Dendritic cell treated with granulocyte-macrophage colony-stimulating factor and Interleukin-4, amounts not matched to agents 40 ng/mL and 50 ng/mL, for 4 days (primary cell): ENCODE results near the gene WDR35.
"Not testable (repeated sequence)": the region's sequence is repeated elsewhere in the genome, so short reads cannot be mapped to it uniquely, and the experiment has no call there.

Experiments
- H3K27ac Mint-ChIP-seq: one replicate; pipeline ENCODE4 v1.8.0; 2022; ENCODE audit warnings: mild to moderate bottlenecking, mixed read lengths
- H3K27me3 Mint-ChIP-seq: one replicate; pipeline ENCODE4 v1.8.0; 2022; ENCODE audit warnings: mild to moderate bottlenecking, mixed read lengths
- H3K36me3 Mint-ChIP-seq: one replicate; pipeline ENCODE4 v1.8.0; 2022; ENCODE audit warnings: low read depth, mixed read lengths
- H3K4me1 Mint-ChIP-seq: one replicate; pipeline ENCODE4 v1.8.0; 2022; ENCODE audit warnings: low read depth, mixed read lengths
- H3K4me3 Mint-ChIP-seq: one replicate; pipeline ENCODE4 v1.8.0; 2022; ENCODE audit warnings: mild to moderate bottlenecking, moderate library complexity, mixed read lengths
- H3K9me3 Mint-ChIP-seq: one replicate; pipeline ENCODE4 v1.8.0; 2022; ENCODE audit warnings: mixed read lengths
- intact Hi-C: fragments of 100-400 bp; cut with micrococcal nuclease; formaldehyde crosslinking; loops from one replicate; pipeline ENCODE4 v1.15.0; 2022

WDR35 gene

DNA sequence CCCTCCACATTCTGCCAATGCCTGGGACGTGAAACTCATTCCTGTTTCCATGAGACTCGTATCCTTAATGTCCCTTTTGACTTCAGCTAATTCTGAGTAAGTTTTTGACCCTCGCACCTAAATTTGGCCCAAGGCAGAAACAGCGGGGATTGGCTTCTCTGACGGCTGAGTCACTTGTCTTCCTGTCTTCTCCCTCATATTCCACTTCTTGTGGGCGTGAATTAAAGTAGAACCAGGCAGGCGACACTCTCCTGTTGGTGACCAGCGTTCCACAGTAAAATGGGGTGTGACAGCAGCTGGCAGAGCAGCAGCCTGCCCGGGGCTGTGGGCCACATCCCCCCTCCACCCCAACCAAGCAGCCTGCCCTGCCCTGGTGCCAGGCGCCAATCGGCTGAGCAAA, 103.6 kb downstream of the WDR35 start:
- H3K36me3 Mint-ChIP-seq: no peaks in the 10 kb centered on the region
- H3K4me3 Mint-ChIP-seq: no peak overlapping the region
- intact Hi-C loops: no loop called here
- peak overlapping the region; percentile 51 for H3K27ac Mint-ChIP-seq
- H3K4me1 Mint-ChIP-seq: peaks cover 65% of the 10 kb centered on the region
- no peaks in the 10 kb centered on the region for H3K9me3 Mint-ChIP-seq
- peaks cover 3% of the 10 kb centered on the region for H3K27me3 Mint-ChIP-seq

DNA sequence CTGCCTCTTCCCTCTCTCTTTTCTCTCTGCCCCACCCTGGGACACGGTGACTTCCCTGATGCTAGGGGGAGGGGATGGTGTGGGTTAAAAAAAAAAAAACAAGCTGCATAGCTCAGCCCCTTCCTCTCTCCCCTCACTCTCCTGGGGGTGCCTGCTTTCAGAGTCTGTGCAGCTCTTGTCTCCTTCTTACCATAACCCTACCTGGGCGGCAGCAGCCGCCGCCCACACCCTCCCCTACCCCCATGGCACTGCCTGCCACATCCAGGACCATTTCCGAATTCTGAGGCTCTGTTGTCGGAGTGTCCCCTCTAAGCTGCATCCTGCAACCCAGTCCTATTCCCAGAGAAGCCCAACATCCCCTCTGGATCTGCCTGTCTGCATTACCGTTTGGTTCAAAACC, 104.1 kb downstream of the WDR35 start:
- intact Hi-C loops: no loop called here
- Mint-ChIP-seq H3K36me3 (no peaks in the 10 kb centered on the region), H3K4me3 (no peak overlapping the region), H3K27ac (peak overlapping the region; percentile 51), H3K4me1 (peaks cover 65% of the 10 kb centered on the region), H3K9me3 (no peaks in the 10 kb centered on the region), H3K27me3 (peaks cover 3% of the 10 kb centered on the region)

DNA sequence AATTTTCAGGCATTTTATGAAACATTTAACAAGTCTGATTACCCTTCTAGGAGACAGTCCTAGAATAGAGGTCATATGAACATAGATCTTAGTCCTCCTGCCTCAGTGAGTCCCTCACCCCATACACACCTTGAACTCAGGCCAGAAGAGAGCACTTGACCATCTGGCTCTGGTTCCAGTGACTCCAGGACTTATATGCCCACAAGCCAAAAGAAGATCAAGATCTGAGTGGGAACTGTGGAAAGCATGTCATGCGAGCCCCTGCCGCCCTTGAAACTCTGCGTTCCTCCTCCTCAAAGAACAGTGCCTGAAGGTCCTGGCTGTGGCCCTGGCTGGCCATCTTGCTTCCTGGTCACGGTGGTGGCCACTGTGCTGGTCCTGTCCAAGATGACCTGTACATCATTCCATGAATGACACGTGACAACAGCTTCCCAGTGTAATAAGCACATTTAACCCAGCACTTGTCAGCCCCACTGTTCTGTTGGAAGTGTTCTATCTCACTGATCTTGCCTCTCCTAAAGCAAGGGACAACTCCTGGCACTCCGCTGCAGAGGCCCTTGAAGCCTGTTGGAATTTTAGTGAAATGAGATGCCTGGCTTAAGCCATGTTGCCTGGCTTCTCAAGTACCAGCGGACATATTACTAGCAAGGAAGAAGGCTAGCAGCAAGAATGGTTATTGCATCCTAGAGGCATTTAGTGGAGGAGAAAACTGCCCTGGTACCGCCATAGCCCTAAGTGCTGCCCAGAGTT, 105.8 kb downstream of the WDR35 start:
- intact Hi-C loops: no loop called here
- Mint-ChIP-seq H3K9me3 (no peaks in the 10 kb centered on the region), H3K36me3 (no peaks in the 10 kb centered on the region), H3K27ac (no peak overlapping the region), H3K4me3 (no peak overlapping the region), H3K4me1 (peaks cover 55% of the 10 kb centered on the region), H3K27me3 (peaks cover 3% of the 10 kb centered on the region)

DNA sequence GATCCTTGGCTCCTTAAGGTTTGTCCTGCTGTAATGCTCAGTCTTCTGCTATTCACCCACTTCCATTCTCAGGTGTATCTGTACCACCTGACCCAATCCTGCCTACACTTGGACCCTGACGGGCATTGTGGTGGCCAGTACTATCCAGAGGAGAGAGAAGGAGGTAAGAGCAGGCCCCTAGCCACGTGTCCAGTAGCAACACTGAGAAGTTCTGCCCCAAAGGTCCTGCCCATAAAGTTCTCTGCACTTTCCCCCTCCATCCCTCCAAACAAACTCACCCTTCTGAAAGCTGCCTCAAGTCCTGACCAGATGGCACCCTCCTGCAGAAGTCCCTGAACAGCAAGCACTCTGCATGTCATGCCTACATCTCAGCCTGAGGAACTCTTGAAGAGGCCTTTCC, 106.4 kb downstream of the WDR35 start:
- Mint-ChIP-seq H3K36me3 (no peaks in the 10 kb centered on the region), H3K4me3 (no peak overlapping the region), H3K9me3 (no peaks in the 10 kb centered on the region), H3K4me1 (peaks cover 49% of the 10 kb centered on the region), H3K27me3 (peaks cover 3% of the 10 kb centered on the region), H3K27ac (no peak overlapping the region)
- intact Hi-C loops: no loop called here

- Mint-ChIP-seq H3K4me3 (no peak overlapping the region), H3K27me3 (peaks cover 3% of the 10 kb centered on the region), H3K36me3 (no peaks in the 10 kb centered on the region), H3K9me3 (no peaks in the 10 kb centered on the region), H3K27ac (no peak overlapping the region), H3K4me1 (peaks cover 37% of the 10 kb centered on the region)
- intact Hi-C loops: no loop called here
Measured at GRCh38 chr2:19882286-19882685, 107.6 kb downstream of the WDR35 start.

DNA sequence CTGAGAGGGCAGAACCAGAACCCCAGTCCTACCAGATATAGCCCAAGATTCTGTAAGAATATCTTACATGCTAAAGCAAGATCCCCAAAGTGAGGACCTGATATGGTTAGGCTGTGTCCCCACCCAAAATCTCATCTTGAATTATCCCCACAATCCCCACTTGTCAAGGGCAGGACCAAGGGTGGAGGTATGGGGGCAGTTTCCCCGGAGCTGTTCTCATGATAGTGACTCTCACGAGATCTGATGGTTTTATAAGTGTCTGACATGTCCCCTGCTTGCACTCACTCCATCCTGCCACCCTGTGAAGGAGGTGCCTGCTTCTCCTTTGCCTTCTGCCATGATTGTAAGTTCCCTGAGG, 108.0 kb downstream of the WDR35 start:
- Mint-ChIP-seq H3K36me3 (no peaks in the 10 kb centered on the region), H3K9me3 (no peaks in the 10 kb centered on the region), H3K4me1 (peaks cover 33% of the 10 kb centered on the region), H3K27me3 (peaks cover 3% of the 10 kb centered on the region), H3K4me3 (no peak overlapping the region), H3K27ac (no peak overlapping the region)
- intact Hi-C loops: no loop called here

DNA sequence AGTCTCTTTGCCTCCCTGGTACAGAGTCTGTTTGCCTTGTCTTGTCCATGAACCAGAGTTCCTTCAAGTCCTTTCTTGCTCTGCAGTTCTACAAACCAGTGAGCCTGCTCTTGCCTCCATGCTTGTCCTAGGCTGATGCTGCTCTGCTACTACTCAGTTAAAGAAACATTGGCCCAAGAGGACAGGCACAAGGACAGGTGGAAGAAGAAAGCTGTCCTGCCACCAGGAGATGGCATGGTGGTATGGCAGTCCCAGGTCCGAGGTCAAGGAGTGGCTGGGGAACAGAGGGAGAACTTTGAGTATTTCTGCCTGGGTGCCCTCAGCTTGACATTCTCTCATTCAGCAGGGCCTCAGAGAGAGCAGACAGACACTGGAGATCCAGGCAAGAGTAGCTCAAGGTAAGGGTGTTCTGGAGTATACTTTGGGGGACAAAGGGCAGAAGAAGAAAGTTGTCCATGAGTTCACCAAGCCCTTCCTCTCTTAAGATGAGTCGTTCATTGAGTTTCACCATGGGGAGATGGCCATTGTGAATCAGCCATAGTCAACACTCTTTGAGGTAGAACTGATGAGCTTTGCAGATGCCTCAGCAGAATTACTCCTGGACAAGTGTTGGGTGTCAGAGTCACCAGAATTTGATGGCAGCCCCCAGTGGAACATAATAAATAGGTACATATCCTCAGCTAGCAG, 108.5 kb downstream of the WDR35 start:
- no peaks in the 10 kb centered on the region for H3K9me3 Mint-ChIP-seq
- no peaks in the 10 kb centered on the region for H3K36me3 Mint-ChIP-seq
- no peak overlapping the region for H3K27ac Mint-ChIP-seq
- no peak overlapping the region for H3K4me3 Mint-ChIP-seq
- peaks cover 3% of the 10 kb centered on the region for H3K27me3 Mint-ChIP-seq
- intact Hi-C loops: no loop called here
- H3K4me1 Mint-ChIP-seq: peaks cover 29% of the 10 kb centered on the region

DNA sequence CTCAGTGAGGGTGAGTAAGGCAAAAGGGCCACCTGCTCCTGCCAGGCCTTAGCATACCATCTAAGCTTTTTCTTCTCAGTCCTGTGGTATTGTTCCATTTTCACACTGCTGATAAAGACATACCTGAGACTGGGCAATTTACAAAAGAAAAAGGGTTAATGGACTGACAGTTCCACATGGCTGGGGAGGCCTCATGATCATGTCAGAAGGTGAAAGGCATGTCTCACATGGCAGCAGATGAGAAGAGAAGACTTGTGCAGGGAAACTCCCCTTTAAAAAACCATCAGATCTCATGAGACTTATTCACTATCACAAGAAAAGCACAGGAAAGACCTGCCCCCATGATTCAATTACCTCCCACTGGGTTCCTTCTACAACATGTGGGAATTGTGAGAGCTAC, 109.7 kb downstream of the WDR35 start:
- H3K27me3 Mint-ChIP-seq, H3K36me3 Mint-ChIP-seq, H3K4me3 Mint-ChIP-seq, H3K27ac Mint-ChIP-seq, intact Hi-C loops, H3K9me3 Mint-ChIP-seq: not testable (repeated sequence)
- peaks cover 19% of the 10 kb centered on the region for H3K4me1 Mint-ChIP-seq

DNA sequence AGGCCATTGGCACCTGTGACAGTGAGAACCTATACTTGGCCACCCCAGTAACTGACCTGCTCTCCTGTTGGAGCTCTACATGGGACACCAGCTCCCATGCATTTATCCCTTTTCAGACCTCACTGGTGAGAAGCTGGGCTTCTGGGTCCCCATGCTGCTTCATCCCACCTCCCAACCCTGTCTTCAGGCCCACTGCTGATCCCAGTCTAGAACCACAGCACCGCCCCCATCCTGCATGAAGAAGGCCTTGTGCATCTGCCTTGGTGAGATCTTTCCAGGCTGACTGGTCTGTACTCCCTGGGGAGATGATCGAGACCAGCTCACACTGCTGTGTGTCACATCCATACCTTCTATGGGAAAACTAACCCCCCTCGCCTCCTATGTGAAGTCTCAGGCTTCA, 110.8 kb downstream of the WDR35 start:
- Mint-ChIP-seq H3K4me1 (peaks cover 19% of the 10 kb centered on the region), H3K36me3 (no peaks in the 10 kb centered on the region), H3K9me3 (no peaks in the 10 kb centered on the region), H3K27me3 (no peaks in the 10 kb centered on the region), H3K27ac (no peak overlapping the region), H3K4me3 (no peak overlapping the region)
- intact Hi-C loops: no loop called here

DNA sequence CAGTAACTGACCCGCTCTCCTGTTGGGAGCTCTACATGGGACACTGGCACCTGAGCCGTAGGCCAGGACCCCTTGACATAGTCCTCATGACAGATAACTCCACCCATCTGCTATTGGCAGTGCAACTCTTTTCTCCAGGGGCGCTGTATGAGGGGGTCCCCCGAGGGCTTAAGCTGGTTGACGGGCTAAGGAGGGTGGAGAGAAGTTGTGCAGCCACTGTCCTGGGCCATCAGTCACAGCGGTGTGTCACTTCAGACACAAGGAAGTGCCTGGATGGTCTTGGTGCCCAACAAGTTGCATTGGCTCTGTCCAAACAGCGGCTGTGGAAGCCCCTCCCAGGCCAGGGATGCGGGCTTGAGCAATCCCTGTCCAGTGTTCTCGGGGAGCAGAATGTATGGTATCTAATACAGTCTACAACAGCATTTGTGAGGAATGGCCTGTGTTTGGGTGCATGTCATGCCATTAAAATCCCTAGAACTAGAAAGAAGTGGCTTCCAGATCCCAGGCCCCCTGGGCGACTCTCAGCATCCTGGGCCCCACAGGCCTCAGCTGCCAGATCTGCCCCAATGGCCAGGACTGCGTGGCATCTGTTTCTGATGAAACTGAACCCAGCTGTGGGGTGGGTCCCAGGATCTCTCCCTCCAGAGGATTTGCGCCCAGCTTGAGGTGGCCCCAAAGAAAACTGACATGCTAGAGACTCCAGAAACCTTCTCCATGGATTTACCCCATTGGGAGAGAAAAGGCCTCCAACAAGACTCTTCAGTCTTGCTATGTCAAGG, 111.4 kb downstream of the WDR35 start:
- Mint-ChIP-seq H3K36me3 (no peaks in the 10 kb centered on the region), H3K9me3 (no peaks in the 10 kb centered on the region), H3K4me3 (no peak overlapping the region), H3K27me3 (no peaks in the 10 kb centered on the region), H3K27ac (no peak overlapping the region), H3K4me1 (peaks cover 16% of the 10 kb centered on the region)
- intact Hi-C loops: no loop called here

DNA sequence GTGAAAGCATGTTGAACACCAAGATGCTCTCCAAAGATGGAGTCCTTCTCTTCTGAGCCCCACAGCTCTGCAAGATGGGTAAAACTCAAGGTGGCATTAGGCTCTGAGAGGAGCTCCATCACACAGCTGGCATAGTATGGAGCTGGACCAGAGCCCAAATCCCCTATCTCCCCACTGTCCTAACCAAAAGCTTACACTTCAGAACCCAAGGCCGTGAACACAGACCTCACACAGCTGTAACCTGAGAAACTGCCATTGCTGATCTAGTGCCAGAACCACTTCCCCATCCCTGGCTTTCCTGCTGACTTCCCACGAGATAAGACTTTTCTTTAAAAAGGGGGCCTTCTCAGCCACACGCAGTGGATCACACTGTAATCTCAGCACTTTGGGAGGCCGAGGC, 113.2 kb downstream of the WDR35 start:
- H3K4me1 Mint-ChIP-seq: peaks cover under 1% of the 10 kb centered on the region
- intact Hi-C loops: no loop called here

GRCh38 chr2:19875280-19875679, 114.6 kb downstream of the WDR35 start:
- Mint-ChIP-seq H3K27me3 (no peaks in the 10 kb centered on the region), H3K4me1 (no peaks in the 10 kb centered on the region), H3K36me3 (no peaks in the 10 kb centered on the region), H3K27ac (no peak overlapping the region), H3K9me3 (no peaks in the 10 kb centered on the region), H3K4me3 (no peak overlapping the region)
- intact Hi-C loops: no loop called here

More for the DNA sequence above, 113.2 kb downstream of the WDR35 start:
- H3K9me3 Mint-ChIP-seq: no peaks in the 10 kb centered on the region
- H3K27ac Mint-ChIP-seq: no peak overlapping the region
- H3K27me3 Mint-ChIP-seq: no peaks in the 10 kb centered on the region
- H3K36me3 Mint-ChIP-seq: no peaks in the 10 kb centered on the region
- no peak overlapping the region for H3K4me3 Mint-ChIP-seq

GRCh38 chr2:19874726-19875125, 115.2 kb downstream of the WDR35 start:
- Mint-ChIP-seq H3K27ac (no peak overlapping the region), H3K36me3 (no peaks in the 10 kb centered on the region), H3K4me1 (no peaks in the 10 kb centered on the region), H3K4me3 (no peak overlapping the region), H3K9me3 (no peaks in the 10 kb centered on the region), H3K27me3 (no peaks in the 10 kb centered on the region)
- intact Hi-C loops: no loop called here

DNA sequence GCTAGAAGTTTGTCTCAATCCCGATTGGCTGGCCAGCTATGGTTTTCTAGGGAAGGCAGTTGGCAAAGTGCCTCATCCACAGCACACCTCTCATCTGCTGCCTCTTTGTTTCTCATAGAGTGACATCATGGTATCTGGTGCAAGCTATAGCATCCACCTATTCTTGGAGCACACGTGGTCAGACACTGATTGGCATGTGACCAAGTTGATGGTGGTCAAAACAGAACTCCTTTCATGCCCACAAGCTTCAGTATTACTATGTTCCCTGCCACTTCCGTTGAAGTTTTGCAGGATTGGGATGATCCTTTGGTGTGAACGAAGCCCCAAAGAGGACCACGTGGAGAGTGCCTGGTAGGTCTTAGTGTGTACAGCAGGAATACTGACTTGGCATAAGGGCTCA, 116.9 kb downstream of the WDR35 start:
- intact Hi-C loops: no loop called here
- no peak overlapping the region for H3K27ac Mint-ChIP-seq

More for the DNA sequence above, 116.9 kb downstream of the WDR35 start:
- no peaks in the 10 kb centered on the region for H3K9me3 Mint-ChIP-seq
- no peaks in the 10 kb centered on the region for H3K36me3 Mint-ChIP-seq
- no peak overlapping the region for H3K4me3 Mint-ChIP-seq
- peaks cover 7% of the 10 kb centered on the region for H3K27me3 Mint-ChIP-seq
- peaks cover 8% of the 10 kb centered on the region for H3K4me1 Mint-ChIP-seq
